ENCODE data around the gene NRCAM. TPM values are rescaled to one million over a fixed set of nuclear protein-coding genes. Genes with fewer than 3 reads are reported as not detected.

The NRCAM gene
- total RNA-seq, 1 experiment from 2014 or later, result 1.1 TPM

DNA sequence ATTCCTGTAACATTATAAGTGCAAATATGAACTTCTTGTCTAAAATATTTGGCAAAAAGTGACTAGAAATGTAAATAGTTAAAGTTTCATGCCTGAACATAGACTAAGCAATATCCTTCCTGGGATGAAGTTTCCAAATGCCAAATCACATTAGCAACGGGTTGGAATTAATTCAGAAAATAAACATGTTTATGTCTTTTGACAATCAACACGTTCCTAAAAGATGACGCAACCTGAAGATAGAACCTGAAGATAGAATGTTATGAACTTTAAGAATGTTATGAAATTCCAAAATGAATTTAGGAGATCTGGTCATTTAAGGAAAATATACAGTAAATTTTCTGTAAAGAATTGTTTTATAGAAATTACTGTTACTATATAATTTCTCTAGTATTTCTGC is 335.3 kb downstream of the NRCAM start:
- Mint-ChIP-seq H3K27ac (ENCODE audit: low read depth, unreplicated experiment) (peak overlapping the region; percentile 39), H3K27me3 (ENCODE audit: insufficient read depth, unreplicated experiment) (no peaks in the 10 kb centered on the region), H3K36me3 (ENCODE audit: insufficient read depth, unreplicated experiment) (no peaks in the 10 kb centered on the region), H3K4me1 (ENCODE audit: insufficient read depth, unreplicated experiment) (no peaks in the 10 kb centered on the region), H3K9me3 (ENCODE audit: unreplicated experiment) (no peaks in the 10 kb centered on the region), H3K4me3 (ENCODE audit: unreplicated experiment) (no peak overlapping the region)
- POLR2A ChIA-PET, result no interaction called here
- no TSS peak for BruUV-seq (replicated peaks)
- no peak for DNase-seq (ENCODE audit: unreplicated experiment)
- CTCF ChIA-PET, result interaction anchor here (1.1 to 6.0 kb wide), 4 partner anchors 8 to 103 kb away, joined by 3 to 39 read pairs (median 8); no protein-coding TSS in a partner anchor
- TF ChIP-seq, protein P1, sequence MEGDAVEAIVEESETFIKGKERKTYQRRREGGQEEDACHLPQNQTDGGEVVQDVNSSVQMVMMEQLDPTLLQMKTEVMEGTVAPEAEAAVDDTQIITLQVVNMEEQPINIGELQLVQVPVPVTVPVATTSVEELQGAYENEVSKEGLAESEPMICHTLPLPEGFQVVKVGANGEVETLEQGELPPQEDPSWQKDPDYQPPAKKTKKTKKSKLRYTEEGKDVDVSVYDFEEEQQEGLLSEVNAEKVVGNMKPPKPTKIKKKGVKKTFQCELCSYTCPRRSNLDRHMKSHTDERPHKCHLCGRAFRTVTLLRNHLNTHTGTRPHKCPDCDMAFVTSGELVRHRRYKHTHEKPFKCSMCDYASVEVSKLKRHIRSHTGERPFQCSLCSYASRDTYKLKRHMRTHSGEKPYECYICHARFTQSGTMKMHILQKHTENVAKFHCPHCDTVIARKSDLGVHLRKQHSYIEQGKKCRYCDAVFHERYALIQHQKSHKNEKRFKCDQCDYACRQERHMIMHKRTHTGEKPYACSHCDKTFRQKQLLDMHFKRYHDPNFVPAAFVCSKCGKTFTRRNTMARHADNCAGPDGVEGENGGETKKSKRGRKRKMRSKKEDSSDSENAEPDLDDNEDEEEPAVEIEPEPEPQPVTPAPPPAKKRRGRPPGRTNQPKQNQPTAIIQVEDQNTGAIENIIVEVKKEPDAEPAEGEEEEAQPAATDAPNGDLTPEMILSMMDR (IDR thresholded peaks at IDR 0.05; ENCODE audit: unreplicated experiment), result no peak
- intact Hi-C loops (cut with micrococcal nuclease), result no loop called here

DNA sequence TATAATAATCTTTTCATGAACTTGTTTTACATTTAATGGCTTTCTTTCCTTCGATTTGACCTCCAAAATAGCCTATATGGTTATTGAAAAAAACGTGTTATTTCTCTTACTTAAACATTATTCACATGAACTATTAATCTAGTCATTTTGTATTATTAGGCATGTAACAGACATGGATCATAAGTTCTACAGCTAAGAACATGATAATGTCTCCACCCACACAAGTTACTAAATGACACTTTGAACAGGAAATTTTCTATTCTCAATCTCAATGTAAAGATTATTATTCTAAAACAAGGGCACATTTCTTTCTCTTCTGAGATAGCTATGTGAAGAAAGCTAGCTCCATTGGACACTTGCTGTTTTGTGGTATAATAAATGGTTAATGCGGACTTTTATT is 336.0 kb downstream of the NRCAM start:
- Mint-ChIP-seq H3K4me1 (ENCODE audit: insufficient read depth, unreplicated experiment) (no peaks in the 10 kb centered on the region), H3K27me3 (ENCODE audit: insufficient read depth, unreplicated experiment) (no peaks in the 10 kb centered on the region), H3K36me3 (ENCODE audit: insufficient read depth, unreplicated experiment) (no peaks in the 10 kb centered on the region), H3K4me3 (ENCODE audit: unreplicated experiment) (no peak overlapping the region), H3K9me3 (ENCODE audit: unreplicated experiment) (no peaks in the 10 kb centered on the region), H3K27ac (ENCODE audit: low read depth, unreplicated experiment) (no peak overlapping the region)
- BruUV-seq (replicated peaks), result no TSS peak
- intact Hi-C loops (cut with micrococcal nuclease), result no loop called here
- ChIA-PET POLR2A (interaction anchor here (0.5 to 1.1 kb wide), 4 partner anchors 10 to 1110 kb away, joined by 3 to 4 read pairs (median 3); partner anchors contain the start of gene LAMB4), CTCF (interaction anchor here (1.1 to 6.0 kb wide), 4 partner anchors 11 to 102 kb away, joined by 3 to 39 read pairs (median 9); no protein-coding TSS in a partner anchor)
- TF ChIP-seq, protein P1 (IDR thresholded peaks at IDR 0.05; ENCODE audit: unreplicated experiment), result no peak
- DNase-seq (ENCODE audit: unreplicated experiment), result no peak

DNA sequence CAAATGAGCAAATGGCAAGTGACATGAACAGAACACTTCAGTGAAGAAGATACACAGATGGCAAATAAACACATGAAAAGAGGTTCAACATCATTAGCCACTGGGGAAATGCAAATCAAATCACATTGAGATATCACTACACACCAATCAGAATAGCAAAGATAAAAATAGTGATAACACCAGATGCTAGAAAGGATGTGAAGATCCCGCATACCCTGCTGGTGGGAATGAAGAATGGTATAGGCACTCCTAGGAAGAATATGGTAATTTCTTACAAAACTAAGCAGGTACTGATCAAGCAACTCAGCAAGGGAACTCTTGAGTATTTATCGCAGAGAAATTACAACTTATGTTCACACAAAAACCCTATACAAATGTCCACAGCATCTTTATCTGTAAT is 337.3 kb downstream of the NRCAM start:
- no peak overlapping the region for H3K27ac Mint-ChIP-seq (ENCODE audit: low read depth, unreplicated experiment)

DNA sequence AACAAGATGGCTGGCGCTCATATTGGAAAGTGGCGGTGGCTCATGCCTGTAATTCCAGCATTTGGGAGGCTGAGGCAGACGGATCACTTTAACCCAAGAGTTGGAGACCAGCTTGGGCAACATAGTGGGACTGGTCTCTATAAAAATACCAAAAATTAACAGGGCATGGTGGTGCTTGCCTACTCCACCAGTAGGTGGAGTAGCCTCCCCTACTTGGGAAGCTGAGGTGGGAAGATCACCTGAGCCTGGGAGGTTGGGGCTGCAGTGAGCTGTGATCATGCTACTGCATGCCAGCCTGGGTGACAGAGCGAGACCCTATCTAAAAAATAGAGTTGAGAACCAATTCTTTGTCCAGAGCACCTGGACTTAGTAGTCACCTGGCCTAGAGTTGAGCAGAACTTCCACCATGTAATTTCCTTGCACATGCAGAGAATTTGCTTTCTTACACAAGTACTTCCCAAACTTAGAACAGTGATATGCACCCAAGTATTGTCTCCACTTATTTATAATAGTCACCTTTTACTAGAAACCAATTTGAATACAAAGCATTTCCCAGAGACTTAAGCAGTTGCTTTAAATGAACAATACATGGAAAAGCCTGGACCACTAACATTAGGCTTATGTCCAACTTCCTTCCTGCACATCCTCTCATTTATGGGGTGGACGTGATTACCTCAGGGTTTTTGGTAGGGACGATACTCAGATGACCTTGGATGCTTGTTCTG is 342.0 kb downstream of the NRCAM start:
- intact Hi-C loops (cut with micrococcal nuclease), result loop anchor here (1.0 kb wide), 1 partner anchor 32 kb away; no protein-coding TSS in a partner anchor
- H3K4me1 Mint-ChIP-seq (ENCODE audit: insufficient read depth, unreplicated experiment), result no peaks in the 10 kb centered on the region
- TF ChIP-seq, protein P1 (IDR thresholded peaks at IDR 0.05; ENCODE audit: unreplicated experiment), result peak; percentile 61
- no TSS peak for BruUV-seq (replicated peaks)
- no peaks in the 10 kb centered on the region for H3K9me3 Mint-ChIP-seq (ENCODE audit: unreplicated experiment)
- H3K4me3 Mint-ChIP-seq (ENCODE audit: unreplicated experiment), result no peak overlapping the region
- no peak overlapping the region for H3K27ac Mint-ChIP-seq (ENCODE audit: low read depth, unreplicated experiment)
- H3K36me3 Mint-ChIP-seq (ENCODE audit: insufficient read depth, unreplicated experiment), result no peaks in the 10 kb centered on the region
- POLR2A ChIA-PET, result interaction anchor here (1.1 to 2.6 kb wide), 2 partner anchors 26 to 32 kb away, joined by 3 to 12 read pairs; no protein-coding TSS in a partner anchor
- no peaks in the 10 kb centered on the region for H3K27me3 Mint-ChIP-seq (ENCODE audit: insufficient read depth, unreplicated experiment)
- CTCF ChIA-PET, result interaction anchor here (0.6 to 2.7 kb wide), 13 partner anchors 10 to 384 kb away, joined by 3 to 55 read pairs (median 4); partner anchors contain the start of gene LAMB4
- peak; percentile 48 for DNase-seq (ENCODE audit: unreplicated experiment)

More for the DNA sequence above, 337.3 kb downstream of the NRCAM start:
- intact Hi-C loops (cut with micrococcal nuclease), result no loop called here
- no peaks in the 10 kb centered on the region for H3K4me1 Mint-ChIP-seq (ENCODE audit: insufficient read depth, unreplicated experiment)
- H3K4me3 Mint-ChIP-seq (ENCODE audit: unreplicated experiment), result no peak overlapping the region
- TF ChIP-seq, protein P1 (IDR thresholded peaks at IDR 0.05; ENCODE audit: unreplicated experiment), result no peak
- CTCF ChIA-PET, result interaction anchor here (0.6 to 6.0 kb wide), 5 partner anchors 9 to 163 kb away, joined by 3 to 39 read pairs (median 5); no protein-coding TSS in a partner anchor
- DNase-seq (ENCODE audit: unreplicated experiment), result no peak
- POLR2A ChIA-PET, result interaction anchor here (0.6 to 1.2 kb wide), 4 partner anchors 11 to 59 kb away, joined by 3 to 4 read pairs (median 3); partner anchors contain the start of gene LAMB4
- no peaks in the 10 kb centered on the region for H3K36me3 Mint-ChIP-seq (ENCODE audit: insufficient read depth, unreplicated experiment)
- no TSS peak for BruUV-seq (replicated peaks)
- H3K27me3 Mint-ChIP-seq (ENCODE audit: insufficient read depth, unreplicated experiment), result no peaks in the 10 kb centered on the region
- H3K9me3 Mint-ChIP-seq (ENCODE audit: unreplicated experiment), result no peaks in the 10 kb centered on the region

All from MCF 10A (cell line).